HL-60 (cell line): ENCODE results near the gene CNOT11.

Experiments used
- DNase-seq, 2 experiments: peaks; one replicate each; pipeline ENCODE4 v3.0.0-alpha.2; 2010 to 2020; ENCODE audit warnings: low read depth in 1 of 2, low spot score in 1 of 2
- H3K27ac ChIP-seq: fragments of 250-450 bp; sonication (Bioruptor Pico); replicated peaks from 2 replicates; pipeline ENCODE4 v1.5.1; 2020; ENCODE audit warnings: mild to moderate bottlenecking, moderate library complexity
- H3K27me3 ChIP-seq: fragments of 250-450 bp; sonication (Bioruptor Pico); 2 replicates; pipeline ENCODE4 v1.5.1; 2021; ENCODE audit warnings: mild to moderate bottlenecking, moderate library complexity; ENCODE audit not compliant: insufficient read depth, poor library complexity, severe bottlenecking
- H3K4me3 ChIP-seq: replicated peaks from 2 replicates; pipeline ENCODE4 v1.5.1; 2011; ENCODE audit warnings: mild to moderate bottlenecking, control low read depth, low read length; ENCODE audit not compliant: insufficient read depth
- GABPA ChIP-seq: IDR thresholded peaks from 2 replicates; pipeline ENCODE4 v1.6.1; 2012; ENCODE audit warnings: low read depth
- POLR2AphosphoS5 ChIP-seq: IDR thresholded peaks from 2 replicates; pipeline ENCODE4 v1.6.1; 2012; ENCODE audit warnings: low read depth
- SPI1 ChIP-seq: IDR thresholded peaks from 2 replicates; pipeline ENCODE4 v1.6.1; 2012; ENCODE audit warnings: low read depth, mild to moderate bottlenecking, borderline replicate concordance
- TF ChIP-seq, protein P1 (sequence below): IDR thresholded peaks from 2 replicates; pipeline ENCODE4 v1.6.1; 2012; ENCODE audit warnings: low read depth; ENCODE audit not compliant: insufficient replicate concordance
- TF ChIP-seq, protein P2 (sequence below): IDR thresholded peaks from one replicate; pipeline ENCODE4 v1.5.1; 2011; ENCODE audit warnings: low read length, control low read depth, inconsistent platforms; ENCODE audit not compliant: insufficient read depth

CNOT11 gene

DNA sequence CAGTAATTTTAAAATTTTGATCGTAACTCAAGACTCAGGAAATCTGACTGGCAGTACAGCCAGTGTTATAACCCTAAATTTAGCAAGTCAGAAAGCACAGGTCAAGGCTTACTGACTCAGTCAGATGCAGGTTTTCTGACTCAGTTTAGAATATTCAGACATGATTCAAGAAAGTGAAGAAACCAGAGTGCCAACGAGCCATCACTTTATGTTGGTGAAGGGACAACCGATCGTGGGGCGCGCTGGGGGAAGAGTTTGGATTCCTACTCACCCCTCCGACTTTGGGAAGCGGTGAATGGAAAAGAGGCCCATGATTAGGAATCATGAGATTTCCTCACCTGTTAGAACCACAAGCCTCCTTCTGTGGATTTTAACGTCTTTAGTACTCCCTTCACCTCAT lies 54.8 kb downstream of the CNOT11 start:
- TF ChIP-seq POLR2AphosphoS5 (no peak), GABPA (no peak), SPI1 (no peak)
- TF ChIP-seq, protein P1, sequence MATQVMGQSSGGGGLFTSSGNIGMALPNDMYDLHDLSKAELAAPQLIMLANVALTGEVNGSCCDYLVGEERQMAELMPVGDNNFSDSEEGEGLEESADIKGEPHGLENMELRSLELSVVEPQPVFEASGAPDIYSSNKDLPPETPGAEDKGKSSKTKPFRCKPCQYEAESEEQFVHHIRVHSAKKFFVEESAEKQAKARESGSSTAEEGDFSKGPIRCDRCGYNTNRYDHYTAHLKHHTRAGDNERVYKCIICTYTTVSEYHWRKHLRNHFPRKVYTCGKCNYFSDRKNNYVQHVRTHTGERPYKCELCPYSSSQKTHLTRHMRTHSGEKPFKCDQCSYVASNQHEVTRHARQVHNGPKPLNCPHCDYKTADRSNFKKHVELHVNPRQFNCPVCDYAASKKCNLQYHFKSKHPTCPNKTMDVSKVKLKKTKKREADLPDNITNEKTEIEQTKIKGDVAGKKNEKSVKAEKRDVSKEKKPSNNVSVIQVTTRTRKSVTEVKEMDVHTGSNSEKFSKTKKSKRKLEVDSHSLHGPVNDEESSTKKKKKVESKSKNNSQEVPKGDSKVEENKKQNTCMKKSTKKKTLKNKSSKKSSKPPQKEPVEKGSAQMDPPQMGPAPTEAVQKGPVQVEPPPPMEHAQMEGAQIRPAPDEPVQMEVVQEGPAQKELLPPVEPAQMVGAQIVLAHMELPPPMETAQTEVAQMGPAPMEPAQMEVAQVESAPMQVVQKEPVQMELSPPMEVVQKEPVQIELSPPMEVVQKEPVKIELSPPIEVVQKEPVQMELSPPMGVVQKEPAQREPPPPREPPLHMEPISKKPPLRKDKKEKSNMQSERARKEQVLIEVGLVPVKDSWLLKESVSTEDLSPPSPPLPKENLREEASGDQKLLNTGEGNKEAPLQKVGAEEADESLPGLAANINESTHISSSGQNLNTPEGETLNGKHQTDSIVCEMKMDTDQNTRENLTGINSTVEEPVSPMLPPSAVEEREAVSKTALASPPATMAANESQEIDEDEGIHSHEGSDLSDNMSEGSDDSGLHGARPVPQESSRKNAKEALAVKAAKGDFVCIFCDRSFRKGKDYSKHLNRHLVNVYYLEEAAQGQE: no peak
- TF ChIP-seq, protein P2, sequence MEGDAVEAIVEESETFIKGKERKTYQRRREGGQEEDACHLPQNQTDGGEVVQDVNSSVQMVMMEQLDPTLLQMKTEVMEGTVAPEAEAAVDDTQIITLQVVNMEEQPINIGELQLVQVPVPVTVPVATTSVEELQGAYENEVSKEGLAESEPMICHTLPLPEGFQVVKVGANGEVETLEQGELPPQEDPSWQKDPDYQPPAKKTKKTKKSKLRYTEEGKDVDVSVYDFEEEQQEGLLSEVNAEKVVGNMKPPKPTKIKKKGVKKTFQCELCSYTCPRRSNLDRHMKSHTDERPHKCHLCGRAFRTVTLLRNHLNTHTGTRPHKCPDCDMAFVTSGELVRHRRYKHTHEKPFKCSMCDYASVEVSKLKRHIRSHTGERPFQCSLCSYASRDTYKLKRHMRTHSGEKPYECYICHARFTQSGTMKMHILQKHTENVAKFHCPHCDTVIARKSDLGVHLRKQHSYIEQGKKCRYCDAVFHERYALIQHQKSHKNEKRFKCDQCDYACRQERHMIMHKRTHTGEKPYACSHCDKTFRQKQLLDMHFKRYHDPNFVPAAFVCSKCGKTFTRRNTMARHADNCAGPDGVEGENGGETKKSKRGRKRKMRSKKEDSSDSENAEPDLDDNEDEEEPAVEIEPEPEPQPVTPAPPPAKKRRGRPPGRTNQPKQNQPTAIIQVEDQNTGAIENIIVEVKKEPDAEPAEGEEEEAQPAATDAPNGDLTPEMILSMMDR: no peak
- Histone ChIP-seq H3K4me3 (peak overlapping the region; percentile 59), H3K27ac (peak overlapping the region; percentile 72), H3K27me3 (no peaks in the 10 kb centered on the region)
- no peak for DNase-seq

DNA sequence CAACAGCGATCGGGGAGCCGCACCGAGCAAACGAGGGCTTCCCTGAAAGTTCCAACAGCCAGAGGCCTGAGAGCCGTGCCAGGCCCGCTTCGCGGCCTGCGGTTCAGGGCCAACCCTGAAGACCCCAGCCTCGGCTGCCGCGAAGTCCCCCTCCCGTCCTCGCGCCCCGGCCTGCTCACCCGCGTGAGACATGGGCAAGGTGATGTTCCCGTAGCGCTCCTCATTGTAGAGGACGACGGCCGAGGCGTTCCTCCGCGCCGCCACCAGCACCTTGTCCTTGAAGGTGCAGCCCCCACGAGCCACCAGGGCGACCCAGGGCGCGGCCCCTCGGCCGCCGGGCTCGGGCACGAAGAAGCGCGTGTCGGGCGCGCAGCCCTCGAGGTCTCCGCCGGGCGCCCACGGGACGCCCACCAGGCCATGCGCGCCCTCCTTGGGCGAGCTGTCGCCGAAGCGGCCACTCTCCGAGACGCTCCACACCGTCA lies 55.3 kb downstream of the CNOT11 start:
- Histone ChIP-seq H3K27me3 (no peaks in the 10 kb centered on the region), H3K27ac (peak overlapping the region; percentile 72), H3K4me3 (peak overlapping the region; percentile 59)
- peak in 1 of 2 experiments; percentile 28 for DNase-seq
- TF ChIP-seq SPI1: no peak
- TF ChIP-seq, protein P1: no peak

DNA sequence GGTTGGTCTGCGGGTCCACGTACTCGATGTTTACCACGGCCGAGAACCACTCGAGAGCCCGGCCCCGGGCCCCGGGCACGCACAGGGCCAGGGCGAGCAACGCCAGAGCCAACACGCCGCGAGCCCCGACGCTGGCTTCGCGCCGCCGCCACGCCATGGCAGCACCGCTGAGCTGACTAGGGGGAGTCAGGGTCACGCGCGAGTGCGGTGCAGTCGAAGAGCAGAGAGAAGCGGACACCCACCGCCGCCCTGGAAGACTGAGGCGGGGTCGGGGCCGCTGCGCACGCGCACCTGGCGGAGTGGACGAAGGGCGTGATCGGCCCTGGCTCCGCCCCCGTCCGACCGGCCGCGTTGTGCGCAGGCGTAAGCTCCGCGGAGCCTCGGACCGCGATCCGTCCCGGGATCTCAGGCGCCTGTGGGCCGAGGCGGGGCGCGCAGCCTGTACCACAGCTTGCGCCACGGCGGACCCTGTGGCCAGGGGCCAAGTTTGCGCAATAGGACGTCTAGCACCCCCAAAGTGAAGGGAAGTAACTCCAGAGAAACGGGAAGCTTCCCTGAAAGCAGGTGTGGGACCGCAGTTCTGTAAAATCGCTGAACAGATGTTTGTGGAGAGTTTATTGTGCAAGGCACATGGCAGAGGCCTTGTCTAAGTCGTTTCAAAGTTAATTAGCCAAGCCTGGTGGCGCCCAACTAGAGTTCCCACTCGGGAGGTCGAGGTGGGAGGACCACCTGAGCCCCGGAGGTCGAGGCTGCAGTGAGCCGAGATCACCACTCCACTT lies 55.9 kb downstream of the CNOT11 start, which contains the start of gene RNF149:
Gene RNF149, minus strand, starts transcription at position 270 of the 779 bp plus-strand sequence. Its CDS starts 113 bp downstream, at position 157.
- H3K4me3 ChIP-seq: peak within 1 kb of the TSS; percentile 59
- H3K27ac ChIP-seq: peak within 1 kb of the TSS; percentile 72
- TF ChIP-seq, protein P2: no peak
- TF ChIP-seq, protein P1: peak; percentile 42
- TF ChIP-seq SPI1: peak; percentile 96
- peak; percentile 100 for TF ChIP-seq POLR2AphosphoS5
- peak; percentile 58; the same call in 1 of the 2 replicates for TF ChIP-seq GABPA
- peak; percentile 99 to 100 for DNase-seq
- no peaks in the 10 kb centered on the region for H3K27me3 ChIP-seq
